HEK293 (cell line): ENCODE measurements around the gene KRTAP5-8.

Experiments used
- SP2 ChIP-seq: fragments of 450-650 bp; formaldehyde crosslinking; IDR thresholded peaks from 2 replicates; pipeline ENCODE4 v1.5.1; 2016; ENCODE audit warnings: missing biosample characterization, missing genetic modification characterization
- TRIM28 ChIP-seq: IDR thresholded peaks from 2 replicates; pipeline ENCODE4 v1.6.1; 2011; ENCODE audit warnings: low read length, control low read depth, borderline replicate concordance

- no peak for TF ChIP-seq TRIM28
- TF ChIP-seq SP2 = no peak
Measured at GRCh38 chr11:71565263-71565662, 27.4 kb downstream of the KRTAP5-8 start, which contains the start of gene KRTAP5-10.
